NCI-H1105 (cell line): ENCODE measurements around the gene CEBPZ.

Experiments
- DNase-seq: peaks from one replicate; lab custom pipeline; 2025; lab: John Stamatoyannopoulos, UW

CEBPZ gene

DNA sequence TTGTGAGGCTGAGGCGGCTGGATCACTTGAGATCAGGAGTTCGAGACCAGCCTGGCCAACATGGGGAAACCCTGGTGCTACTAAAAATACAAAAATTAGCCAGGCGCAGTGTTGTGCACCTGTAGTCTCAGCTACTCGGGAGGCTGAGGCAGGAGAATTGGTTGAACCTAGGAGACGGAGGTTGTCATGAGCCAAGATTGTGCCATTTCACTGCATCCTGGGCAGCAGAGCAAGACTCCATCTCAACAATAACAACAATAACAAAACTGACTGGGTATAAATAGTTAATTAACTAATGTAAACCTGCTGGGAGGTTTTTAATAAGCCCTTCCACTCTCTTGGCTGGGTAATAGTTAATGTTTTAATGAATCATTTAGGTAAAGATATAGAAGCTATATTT is 50.8 kb downstream of the CEBPZ start:
- no peak for DNase-seq

DNA sequence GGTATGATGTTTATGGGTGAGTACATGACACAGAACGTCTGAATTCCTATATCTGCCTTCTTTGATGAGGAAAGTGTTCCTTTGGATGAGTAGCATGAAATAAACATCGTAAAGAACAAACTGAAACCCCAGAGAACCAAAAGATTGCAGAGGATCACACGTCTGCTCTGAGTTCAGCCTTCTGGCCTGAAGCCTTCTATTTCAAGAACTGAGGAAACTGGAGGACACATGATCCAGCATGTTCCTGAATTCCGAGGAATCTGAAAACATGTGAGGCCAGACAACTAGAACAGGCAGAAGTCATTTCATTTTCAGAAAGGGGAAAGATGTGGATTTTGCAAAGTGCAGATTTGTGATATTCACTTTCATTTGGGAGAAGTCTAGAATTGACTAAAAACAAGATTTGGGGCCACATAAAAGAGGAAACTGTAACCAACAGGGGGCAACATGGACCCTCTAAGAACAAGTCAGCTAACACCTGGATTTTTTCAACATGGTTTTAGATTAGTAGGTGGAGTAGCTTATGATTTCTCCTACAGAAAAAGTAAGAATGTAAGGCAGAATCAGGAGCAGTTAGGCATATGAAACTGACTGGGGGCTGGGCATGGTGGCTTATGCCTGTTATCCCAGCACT is 51.3 kb downstream of the CEBPZ start:
- no peak for DNase-seq

DNA sequence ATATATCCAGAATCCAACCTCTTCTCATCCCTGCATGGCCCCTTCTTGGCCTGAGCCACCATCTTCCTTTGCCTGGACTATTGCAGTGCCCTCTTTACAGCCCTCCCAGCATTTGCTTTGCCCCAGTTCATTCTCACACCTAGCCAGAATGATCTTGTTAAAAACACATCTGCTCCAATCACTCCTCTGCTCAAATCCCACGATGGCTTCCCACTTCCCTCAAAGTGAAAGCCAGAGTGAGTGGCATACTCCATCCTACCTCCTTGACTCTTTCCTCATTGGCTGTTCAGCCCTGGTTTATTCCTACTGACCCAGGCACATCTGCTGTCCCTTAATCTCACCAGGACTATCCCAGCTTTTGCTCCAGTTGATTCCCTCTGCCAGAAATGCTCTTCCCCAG is 57.7 kb downstream of the CEBPZ start:
- no peak for DNase-seq

DNA sequence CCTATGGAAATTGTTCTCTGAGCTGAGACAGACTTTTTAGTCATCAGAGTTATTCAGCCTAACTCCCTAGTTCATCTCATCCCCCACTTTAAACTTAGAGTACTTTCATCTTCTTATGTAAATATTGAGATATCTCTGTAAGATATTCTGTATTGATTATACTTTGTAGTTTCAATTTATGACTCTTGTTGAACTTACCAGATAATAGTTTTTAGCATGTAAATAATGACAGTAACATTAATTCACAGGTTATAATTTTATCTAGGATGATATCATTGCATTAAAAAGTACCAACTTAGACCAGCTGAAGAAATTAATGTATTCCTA is 59.8 kb downstream of the CEBPZ start:
- no peak for DNase-seq

DNA sequence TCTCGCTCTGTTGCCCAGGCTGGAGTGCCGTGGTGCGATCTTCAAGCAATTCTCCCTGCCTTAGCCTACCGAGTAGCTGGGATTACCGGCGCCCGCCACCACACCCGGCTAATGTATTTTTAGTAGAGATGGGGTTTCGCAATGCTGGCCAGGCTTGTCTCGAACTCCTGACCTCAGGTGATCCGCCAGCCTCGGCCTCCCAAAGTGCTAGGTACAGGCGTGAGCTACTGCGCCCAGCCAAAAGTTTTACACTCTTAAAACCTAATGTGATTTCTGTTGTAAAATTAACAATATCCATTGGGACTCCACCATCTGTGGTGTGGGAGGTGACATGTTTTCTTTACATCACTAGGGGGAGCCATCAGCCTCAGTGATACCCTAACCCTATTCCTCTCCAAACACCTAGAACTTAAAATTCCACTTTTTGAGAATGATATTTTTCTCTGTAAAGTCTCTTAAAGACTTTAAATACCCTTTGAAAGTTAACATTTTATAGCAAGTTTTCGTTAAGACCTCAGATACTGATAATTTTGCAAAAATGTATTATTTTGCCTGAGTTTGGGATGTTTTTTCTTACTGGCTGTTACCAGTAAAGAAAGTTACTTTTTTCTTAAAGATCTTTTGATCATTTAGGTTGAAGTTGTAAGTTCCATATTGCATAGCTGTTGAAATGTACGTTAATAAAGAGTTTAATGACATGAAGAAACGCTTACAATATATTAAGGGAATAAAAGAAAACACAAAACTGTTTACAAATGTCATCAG is 63.0 kb downstream of the CEBPZ start:
- DNase-seq = no peak

DNA sequence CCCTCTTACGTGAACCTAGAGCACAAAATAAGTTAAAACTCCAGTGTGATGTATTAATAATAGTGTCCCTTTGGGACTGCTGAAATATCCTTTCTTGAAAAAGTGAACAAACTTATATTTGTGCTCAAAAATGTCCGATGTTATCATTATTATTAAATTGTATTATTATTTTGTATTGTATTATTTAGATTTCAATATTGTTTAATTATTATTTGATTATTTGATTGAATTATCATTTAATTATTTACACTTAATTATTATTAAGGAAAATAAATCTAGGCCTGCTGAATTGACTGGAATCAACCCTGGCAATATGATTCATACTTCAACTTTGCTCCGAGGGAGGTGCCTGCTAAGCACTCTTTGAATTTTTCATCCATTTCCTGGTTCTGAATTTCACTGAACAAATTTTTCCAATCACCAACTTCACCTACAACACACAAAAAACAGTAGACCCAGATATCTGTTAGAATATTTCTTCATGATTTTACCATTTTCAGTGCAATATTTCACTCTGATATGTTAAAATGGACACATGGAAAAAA is 63.7 kb downstream of the CEBPZ start:
- DNase-seq = no peak

DNA sequence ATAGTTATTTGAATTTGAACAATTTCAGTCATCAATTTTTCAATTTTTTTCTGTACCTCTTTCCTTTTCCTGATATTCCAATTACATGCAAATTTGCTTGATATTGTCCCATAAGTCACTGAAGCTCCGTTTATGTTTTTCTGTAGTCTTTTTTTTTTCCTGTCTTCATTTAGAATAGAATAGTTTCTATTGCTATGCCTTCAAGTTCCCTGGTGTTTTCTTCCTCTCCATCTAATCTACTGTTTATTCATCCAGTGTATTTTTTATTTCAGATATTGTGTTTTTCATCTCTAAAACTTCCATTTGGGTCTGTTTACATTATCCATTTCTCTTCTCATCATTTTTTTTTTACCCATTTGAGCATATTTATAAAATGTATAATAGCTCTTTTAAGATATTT is 66.6 kb downstream of the CEBPZ start:
- DNase-seq = no peak

DNA sequence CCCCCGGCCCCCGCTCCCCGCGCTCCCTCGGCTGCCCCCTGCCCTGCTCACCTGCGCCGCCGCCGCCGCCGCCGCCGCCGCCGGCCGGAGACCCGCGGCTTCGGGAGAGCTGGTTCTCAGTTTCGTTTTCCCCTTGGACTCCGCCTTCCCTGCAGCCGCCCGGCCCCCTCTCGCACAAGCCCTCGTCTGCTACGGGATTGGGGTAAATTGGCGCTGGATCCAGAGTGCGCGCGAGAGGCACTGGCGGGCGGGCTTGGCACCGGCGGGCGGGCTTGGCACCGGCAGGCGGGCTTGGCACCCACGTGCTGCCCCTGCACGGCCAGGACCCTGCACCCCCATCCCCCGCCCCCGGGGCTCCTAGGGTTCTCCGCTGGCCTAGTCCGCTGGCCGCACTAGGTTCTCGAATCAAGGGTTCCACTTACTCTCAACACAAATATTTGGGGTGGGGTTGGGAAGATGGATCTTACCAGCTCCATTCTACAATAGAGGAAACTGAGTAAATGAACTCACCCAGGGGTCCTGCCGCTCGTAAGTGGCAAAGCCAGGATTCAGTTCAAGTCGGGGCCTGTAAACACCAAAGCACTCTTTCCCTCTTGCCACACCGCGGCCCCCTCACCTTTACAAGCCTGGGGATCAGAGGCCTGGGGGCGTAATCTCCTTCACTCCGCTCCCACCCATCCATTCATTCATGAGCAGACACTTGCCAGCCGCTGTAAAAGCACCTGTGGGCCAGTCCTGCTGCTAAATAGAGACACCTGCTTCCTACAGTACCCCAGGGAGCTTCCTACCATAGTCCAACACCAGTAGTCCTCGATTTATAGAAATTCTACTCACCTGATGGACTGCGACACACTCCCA is 74.3 kb downstream of the CEBPZ start, which contains the start of gene EIF2AK2:
TSS of gene EIF2AK2 (minus strand) at position 124 of the 858 bp plus-strand sequence. CDS start 9,174 bp downstream, outside the sequence.
- DNase-seq = peak; percentile 80

DNA sequence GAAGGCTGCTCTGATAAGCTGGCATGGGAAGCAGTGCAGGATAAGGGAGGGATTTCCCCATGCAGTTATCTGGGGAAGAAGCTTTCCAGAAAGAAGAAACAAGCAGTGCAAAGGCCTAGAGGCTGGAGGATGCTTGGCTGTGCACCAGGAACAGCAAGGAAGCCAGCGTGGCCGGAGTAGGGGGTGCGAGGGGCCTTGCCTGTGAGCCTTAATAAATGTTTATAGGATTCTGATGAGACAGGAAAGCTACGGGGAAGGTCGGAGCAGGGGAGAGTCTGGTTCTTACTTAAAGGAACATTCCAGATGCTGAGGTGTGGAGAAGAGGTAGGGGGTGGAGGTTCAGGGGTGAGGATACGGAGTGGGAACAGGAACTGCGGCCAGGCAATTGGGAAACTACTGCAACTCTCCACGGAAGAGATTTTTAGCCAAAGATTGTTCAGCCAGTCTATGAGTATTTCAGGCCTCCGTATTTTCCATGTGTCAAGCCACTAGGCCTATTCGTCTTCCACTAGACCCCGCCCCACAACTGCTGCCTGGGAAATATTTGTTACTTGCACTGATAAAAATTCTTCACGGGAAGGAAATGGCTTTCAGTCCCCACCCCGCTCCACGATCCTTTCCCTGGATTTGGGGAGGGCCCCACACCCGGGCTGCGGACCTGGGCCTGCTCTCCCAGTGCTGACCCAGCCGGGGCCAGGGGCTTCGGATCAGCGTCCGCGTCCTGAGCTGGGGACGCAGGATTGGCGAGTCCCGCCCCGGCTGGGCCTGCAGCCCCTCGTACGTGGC is 75.1 kb downstream of the CEBPZ start:
- DNase-seq = no peak

DNA sequence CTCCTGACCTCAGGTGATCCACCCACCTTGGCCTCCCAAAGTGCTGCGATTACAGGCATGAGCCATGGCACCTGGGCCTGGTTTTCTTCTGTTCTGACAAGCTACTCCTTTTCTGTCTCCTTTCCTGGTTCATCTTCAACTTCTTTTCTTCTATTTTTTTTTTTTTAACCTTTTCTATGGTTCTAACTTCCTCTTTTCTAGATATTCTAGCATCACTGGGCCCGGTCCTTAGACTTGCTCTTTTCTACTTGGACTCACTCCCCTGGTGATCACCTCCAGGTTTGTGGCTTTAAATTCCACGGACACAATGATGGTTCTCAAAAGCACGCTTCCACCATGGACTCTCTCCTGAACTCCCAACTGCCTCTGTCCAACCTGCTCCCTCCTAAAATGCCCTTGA is 76.6 kb downstream of the CEBPZ start:
- DNase-seq = no peak

DNA sequence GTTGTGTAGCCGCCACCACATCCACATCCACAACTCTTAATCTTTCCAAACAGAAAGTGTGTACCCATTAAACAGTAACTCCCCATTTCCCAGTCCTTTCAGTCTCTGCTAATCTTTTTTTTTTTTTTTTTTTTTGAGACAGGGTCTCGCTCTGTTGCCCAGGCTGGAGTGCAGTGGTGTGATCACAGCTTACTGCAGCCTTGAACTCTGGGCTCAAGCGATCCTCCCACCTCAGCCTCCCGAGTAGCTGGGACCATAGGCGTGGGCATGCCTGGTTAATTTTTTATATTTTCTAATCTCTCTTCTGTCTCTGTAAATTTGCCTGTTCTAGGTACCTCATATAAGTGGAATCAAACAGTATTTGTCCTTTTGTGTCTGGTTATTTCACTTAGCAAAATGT is 78.2 kb downstream of the CEBPZ start:
- DNase-seq = no peak
